ENCODE data around the gene SLC66A2. TPM values are rescaled to one million over a fixed set of nuclear protein-coding genes. Genes with fewer than 3 reads are reported as not detected.

The SLC66A2 gene
- total RNA-seq, 1 experiment from 2014 or later, result 52.8 TPM

DNA sequence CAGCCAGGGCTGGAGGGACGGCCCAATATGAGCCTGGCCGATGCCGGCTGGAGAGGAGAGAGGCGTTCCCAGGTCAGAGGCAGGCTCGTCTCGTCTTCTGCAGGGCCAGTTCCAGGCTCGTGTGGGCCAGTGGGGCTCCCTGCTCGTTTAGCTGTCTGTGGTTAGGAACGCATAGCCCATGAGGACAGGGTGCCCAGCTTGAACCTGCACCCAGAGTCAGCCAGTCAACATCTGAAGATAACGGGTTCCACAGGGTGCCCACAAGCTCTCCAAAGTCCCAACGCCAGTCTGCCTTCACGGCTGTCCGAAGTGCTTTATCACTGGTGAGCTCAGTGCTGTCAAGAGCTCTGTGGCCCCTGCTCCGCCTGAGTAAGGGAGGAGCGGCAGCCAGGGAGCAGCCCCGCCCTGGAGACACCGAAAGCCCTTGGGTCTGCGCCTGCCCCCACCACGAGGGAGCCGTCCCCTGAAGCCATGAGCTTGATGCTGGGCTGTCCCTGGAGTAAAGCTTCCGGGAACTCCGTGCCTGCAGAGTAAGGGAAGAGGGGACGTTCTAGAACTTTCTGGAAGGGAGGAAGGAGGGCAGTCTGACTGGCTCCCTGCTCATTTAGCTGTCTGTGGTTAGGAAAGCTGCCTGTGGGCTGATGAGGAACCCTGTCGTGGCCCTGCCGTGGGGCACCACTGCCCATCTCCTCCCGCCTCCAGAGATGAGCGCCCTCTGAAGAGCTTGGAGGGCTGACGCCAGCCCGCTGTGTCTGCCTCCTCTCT is 10.3 kb upstream of the SLC66A2 start:
- TF ChIP-seq, protein P1, sequence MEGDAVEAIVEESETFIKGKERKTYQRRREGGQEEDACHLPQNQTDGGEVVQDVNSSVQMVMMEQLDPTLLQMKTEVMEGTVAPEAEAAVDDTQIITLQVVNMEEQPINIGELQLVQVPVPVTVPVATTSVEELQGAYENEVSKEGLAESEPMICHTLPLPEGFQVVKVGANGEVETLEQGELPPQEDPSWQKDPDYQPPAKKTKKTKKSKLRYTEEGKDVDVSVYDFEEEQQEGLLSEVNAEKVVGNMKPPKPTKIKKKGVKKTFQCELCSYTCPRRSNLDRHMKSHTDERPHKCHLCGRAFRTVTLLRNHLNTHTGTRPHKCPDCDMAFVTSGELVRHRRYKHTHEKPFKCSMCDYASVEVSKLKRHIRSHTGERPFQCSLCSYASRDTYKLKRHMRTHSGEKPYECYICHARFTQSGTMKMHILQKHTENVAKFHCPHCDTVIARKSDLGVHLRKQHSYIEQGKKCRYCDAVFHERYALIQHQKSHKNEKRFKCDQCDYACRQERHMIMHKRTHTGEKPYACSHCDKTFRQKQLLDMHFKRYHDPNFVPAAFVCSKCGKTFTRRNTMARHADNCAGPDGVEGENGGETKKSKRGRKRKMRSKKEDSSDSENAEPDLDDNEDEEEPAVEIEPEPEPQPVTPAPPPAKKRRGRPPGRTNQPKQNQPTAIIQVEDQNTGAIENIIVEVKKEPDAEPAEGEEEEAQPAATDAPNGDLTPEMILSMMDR (conservative IDR thresholded peaks at IDR 0.05; ENCODE audit: low read depth, low read length), result no peak
- TF ChIP-seq EZH2phosphoT487 (IDR thresholded peaks at IDR 0.05; ENCODE audit: borderline replicate concordance, low read length) (no peak), EZH2 (IDR thresholded peaks at IDR 0.05; ENCODE audit: low read length, unreplicated experiment) (no peak)
- H3K27me3 ChIP-seq (ENCODE audit: low read length), result no peaks in the 10 kb centered on the region
- ATAC-seq (peak; percentile 10), DNase-seq (peak; percentile 63)
- H2AFZ ChIP-seq (ENCODE audit: low read length), result peak overlapping the region; percentile 58
- peak overlapping the region; percentile 96 for H3K4me2 ChIP-seq (ENCODE audit: low read length)
- H3K79me2 ChIP-seq (ENCODE audit: low read length), result peaks cover 25% of the 10 kb centered on the region
- no peaks in the 10 kb centered on the region for H3K36me3 ChIP-seq (ENCODE audit: low read depth, low read length)
- ChIA-PET CTCF (interaction anchor here (1.1 kb wide), 1 partner anchor 28 kb away, joined by 10 read pairs; no protein-coding TSS in a partner anchor), POLR2A (ENCODE audit: unreplicated experiment) (interaction anchor here (0.6 kb wide), 1 partner anchor 11 kb away, joined by 4 read pairs; no protein-coding TSS in a partner anchor)
- H3K4me3 ChIP-seq (ENCODE audit: low read length), result no peak overlapping the region
- H3F3A ChIP-seq (ENCODE audit: low read length, unreplicated experiment), result no peaks in the 10 kb centered on the region
- H3K9ac ChIP-seq (ENCODE audit: low read length), result peak overlapping the region; percentile 49
- intact Hi-C loops (cut with micrococcal nuclease), result loop anchor here (2.0 kb wide), 1 partner anchor 27 kb away; no protein-coding TSS in a partner anchor
- no TSS peak for BruUV-seq (replicated peaks)
- no peaks in the 10 kb centered on the region for H3K9me3 ChIP-seq (ENCODE audit: low read length)
- no peaks in the 10 kb centered on the region for H4K20me1 ChIP-seq (ENCODE audit: low read length)
- H3K27ac ChIP-seq (ENCODE audit: low read length), result peak overlapping the region; percentile 89
- no peaks in the 10 kb centered on the region for H3K9me2 ChIP-seq (replicated peaks; ENCODE audit: low read length)
- H3K4me1 ChIP-seq (ENCODE audit: insufficient read depth, low read length), result peaks cover 55% of the 10 kb centered on the region

- H3K4me1 ChIP-seq (ENCODE audit: insufficient read depth, low read length), result peaks cover 55% of the 10 kb centered on the region
- no peak overlapping the region for H3K4me3 ChIP-seq (ENCODE audit: low read length)
- peak overlapping the region; percentile 89 for H3K27ac ChIP-seq (ENCODE audit: low read length)
- peak overlapping the region; percentile 49 for H3K9ac ChIP-seq (ENCODE audit: low read length)
- no peaks in the 10 kb centered on the region for H3K9me3 ChIP-seq (ENCODE audit: low read length)
- DNase-seq (no peak), ATAC-seq (no peak)
- H3K79me2 ChIP-seq (ENCODE audit: low read length), result peaks cover 18% of the 10 kb centered on the region
- no peak overlapping the region for H2AFZ ChIP-seq (ENCODE audit: low read length)
- H3K9me2 ChIP-seq (replicated peaks; ENCODE audit: low read length), result no peaks in the 10 kb centered on the region
- peak overlapping the region; percentile 71 for H3K4me2 ChIP-seq (ENCODE audit: low read length)
- no peaks in the 10 kb centered on the region for H4K20me1 ChIP-seq (ENCODE audit: low read length)
- intact Hi-C loops (cut with micrococcal nuclease), result loop anchor here (2.0 kb wide), 1 partner anchor 26 kb away; no protein-coding TSS in a partner anchor
- ChIA-PET CTCF (no interaction called here), POLR2A (ENCODE audit: unreplicated experiment) (no interaction called here)
- no peaks in the 10 kb centered on the region for H3K27me3 ChIP-seq (ENCODE audit: low read length)
- TF ChIP-seq, protein P1 (conservative IDR thresholded peaks at IDR 0.05; ENCODE audit: low read depth, low read length), result no peak
- no peak for TF ChIP-seq EZH2phosphoT487 (IDR thresholded peaks at IDR 0.05; ENCODE audit: borderline replicate concordance, low read length)
- TF ChIP-seq EZH2 (IDR thresholded peaks at IDR 0.05; ENCODE audit: low read length, unreplicated experiment), result no peak
- H3K36me3 ChIP-seq (ENCODE audit: low read depth, low read length), result no peaks in the 10 kb centered on the region
- BruUV-seq (replicated peaks), result no TSS peak
- no peaks in the 10 kb centered on the region for H3F3A ChIP-seq (ENCODE audit: low read length, unreplicated experiment)
Measured at GRCh38 chr18:79960921-79961526, 9.6 kb upstream of the SLC66A2 start.
